COLO668 (cell line): Measurements from ENCODE around the gene CELF5.
"Not testable (repeated sequence)": the region's sequence is repeated elsewhere in the genome, so short reads cannot be mapped to it uniquely, and the experiment has no call there.

ENCODE experiments used
- DNase-seq: peaks from one replicate; lab custom pipeline; 2025; ENCODE audit not compliant: unreplicated experiment; lab: John Stamatoyannopoulos, UW

Gene CELF5

GRCh38 chr19:3288437-3288836 is 64.0 kb downstream of the CELF5 start:
- DNase-seq, result not testable (repeated sequence)

- DNase-seq, result no peak
Measured at GRCh38 chr19:3289971-3290569, 65.6 kb downstream of the CELF5 start.

- not testable (repeated sequence) for DNase-seq
Measured at GRCh38 chr19:3290858-3291257, 66.4 kb downstream of the CELF5 start.

DNA sequence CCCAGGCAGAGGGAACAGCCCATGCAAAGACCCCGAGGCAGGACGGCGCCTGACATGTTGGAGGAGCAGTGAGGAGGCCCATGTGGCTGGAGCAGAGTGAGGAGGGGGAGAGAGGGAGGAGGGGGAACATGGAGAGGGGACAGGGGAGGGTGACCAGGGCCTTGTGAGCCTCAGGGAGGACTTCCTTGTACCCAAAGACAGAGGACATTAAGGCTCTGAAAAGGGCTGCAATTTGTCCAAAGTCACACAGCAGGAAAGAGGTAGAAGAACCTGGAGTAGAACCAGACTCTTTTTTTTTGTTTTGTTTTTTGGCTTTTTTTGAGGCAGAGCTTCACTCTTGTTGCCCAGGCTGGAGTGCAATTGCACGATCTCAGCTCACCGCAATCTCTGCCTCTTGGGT is 67.2 kb downstream of the CELF5 start:
- no peak for DNase-seq

- DNase-seq, result no peak
Measured at GRCh38 chr19:3292958-3293529, 68.6 kb downstream of the CELF5 start.

- no peak for DNase-seq
Measured at GRCh38 chr19:3293560-3293959, 69.1 kb downstream of the CELF5 start.

DNA sequence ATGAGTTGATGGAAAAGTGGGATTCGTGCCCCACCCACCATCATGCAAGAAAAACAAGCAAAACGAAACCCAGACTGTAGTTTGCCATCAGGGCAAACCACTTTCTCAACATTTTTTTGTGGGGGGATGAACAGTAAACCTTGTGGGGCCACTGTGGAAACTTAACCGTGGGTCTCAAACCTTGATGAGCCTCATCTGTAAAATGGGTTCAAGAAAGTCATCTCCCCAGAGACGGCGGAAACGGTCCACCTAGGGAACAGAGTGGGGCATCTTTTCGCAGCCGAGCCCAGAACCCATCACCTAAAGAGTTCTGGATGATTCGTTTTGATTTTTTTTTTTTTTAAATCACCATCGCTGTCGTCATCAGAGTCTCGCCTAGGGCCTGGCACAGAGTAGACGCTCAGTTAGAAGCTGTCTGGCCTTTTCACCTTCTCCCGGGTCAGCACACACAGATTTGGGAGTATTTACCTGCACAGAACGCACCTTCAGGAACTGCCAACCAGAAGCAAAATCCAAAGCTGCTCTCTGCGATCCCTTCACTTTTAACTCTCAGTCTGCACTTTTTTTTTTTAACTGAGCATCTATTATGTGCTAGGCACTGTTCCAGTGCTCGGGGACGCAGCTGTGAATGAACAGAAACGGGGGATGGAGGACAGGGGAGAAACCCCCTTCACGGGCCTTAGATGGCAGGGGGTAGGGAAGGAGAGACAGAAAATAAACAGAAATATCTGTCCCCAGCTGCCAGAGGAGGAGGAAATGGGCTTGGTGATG is 69.8 kb downstream of the CELF5 start:
- no peak for DNase-seq

GRCh38 chr19:3295581-3295980 is 71.1 kb downstream of the CELF5 start:
- DNase-seq, result no peak

DNA sequence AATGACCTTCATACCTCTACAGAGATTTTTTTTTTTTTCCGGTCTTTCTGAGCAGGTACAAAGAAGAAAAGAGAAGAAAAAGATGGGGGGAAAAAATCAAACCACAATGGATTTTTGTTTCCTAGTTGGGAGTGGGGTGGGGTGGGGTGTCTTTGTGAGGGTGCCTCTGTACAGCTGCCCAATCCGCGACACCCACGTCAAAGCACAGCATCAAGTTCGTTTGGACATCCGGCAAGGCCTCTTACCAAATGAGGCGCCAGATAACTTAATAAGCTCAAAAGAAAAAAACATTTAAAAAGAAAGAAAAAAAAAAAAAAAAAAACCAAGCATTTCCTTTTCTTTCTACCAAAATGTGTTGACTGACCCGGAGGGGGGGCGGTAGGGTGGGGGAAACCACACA is 71.6 kb downstream of the CELF5 start:
- DNase-seq, result no peak

DNA sequence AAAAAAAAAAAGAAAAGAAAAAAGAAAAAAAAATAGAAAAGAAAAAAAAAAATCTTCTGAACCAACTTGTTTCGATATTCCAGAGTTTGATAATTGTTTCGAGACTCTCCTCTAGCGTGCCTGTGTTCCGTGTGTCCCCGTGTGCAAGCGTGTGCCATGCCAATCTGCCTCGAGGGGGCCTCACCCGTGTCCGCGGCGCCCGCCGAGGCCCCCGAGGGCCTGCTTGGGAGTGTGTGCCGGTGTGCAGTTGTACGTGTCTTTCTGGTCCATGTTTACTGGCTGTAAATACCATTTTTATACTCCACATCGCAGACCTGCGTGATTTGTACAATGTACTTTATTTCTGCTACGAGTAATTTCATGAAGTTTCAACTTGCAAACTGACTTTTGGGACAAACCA is 72.0 kb downstream of the CELF5 start:
- DNase-seq, result no peak

DNA sequence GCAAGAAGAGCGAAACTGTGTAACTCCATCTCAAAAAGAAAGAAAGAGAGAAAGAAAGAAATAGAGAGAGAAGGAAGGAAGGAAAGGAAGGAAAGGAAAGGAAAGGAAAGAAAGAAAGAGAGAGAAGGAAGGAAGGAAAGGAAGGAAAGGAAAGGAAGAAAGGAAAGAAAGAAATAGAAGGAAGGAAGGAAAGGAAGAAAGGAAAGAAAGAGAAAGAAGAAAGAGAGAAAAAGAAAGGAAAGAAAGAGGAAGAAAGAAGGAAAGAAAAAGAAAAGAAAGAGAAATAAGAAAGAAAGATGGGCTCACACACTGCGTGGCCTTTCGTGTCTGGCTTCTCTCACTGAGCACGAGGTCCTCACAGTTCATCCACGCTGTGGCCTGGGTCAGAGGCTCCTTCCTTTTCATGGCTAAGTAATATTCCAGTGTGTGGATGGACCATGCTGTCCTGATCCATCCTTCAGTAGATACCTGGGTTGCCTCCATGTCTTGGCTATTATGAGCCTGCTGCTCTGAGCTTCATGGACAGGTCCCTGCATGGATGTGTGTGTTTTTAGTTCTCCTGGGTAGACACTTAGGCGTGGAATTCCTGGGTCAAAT is 74.5 kb downstream of the CELF5 start:
- DNase-seq, result no peak

DNA sequence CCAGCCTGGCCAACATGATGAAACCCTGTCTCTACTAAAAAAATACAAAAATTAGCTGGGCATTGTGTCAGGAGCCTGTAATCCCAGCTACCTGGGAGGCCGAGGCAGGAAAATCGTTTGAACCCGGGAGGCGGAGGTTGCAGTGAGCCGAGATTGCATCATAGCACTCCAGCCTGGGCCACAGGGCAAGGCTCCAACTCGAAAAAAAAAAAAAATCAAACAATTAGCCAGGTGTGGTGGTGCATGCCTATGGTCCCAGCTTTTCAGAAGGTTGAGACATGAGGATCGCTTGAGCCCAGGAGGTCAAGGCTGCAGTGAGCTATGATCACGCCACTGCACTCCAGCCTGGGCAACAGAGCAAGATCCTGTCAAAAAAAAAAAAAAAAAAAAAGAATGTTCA is 76.1 kb downstream of the CELF5 start:
- not testable (repeated sequence) for DNase-seq

- DNase-seq, result no peak
Measured at GRCh38 chr19:3302755-3303154, 78.3 kb downstream of the CELF5 start.

- DNase-seq, result peak; percentile 50
Measured at GRCh38 chr19:3304871-3305423, 80.5 kb downstream of the CELF5 start.

- DNase-seq, result no peak
Measured at GRCh38 chr19:3309724-3310123, 85.3 kb downstream of the CELF5 start.

GRCh38 chr19:3310280-3310679 is 85.8 kb downstream of the CELF5 start:
- DNase-seq, result no peak

- no peak for DNase-seq
Measured at GRCh38 chr19:3310711-3311110, 86.2 kb downstream of the CELF5 start.

DNA sequence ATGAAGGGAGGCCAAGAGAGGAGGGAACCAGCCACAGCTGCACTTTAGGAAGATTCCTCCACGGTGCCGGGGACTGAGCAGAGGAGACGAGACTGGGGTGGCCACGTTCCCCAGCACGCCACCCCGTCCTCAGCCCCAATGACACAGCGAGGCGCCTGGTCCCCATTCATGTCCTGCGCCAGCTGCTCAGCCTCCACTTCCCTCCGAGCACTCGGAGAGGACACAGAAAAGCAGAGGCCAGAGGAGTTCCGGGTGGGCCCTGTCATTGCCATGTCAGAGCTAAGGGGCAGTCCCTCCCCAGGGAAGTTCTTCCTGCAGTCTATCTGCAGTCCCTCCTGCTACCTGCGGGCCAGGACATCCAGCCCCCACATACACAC is 88.7 kb downstream of the CELF5 start:
- no peak for DNase-seq

DNA sequence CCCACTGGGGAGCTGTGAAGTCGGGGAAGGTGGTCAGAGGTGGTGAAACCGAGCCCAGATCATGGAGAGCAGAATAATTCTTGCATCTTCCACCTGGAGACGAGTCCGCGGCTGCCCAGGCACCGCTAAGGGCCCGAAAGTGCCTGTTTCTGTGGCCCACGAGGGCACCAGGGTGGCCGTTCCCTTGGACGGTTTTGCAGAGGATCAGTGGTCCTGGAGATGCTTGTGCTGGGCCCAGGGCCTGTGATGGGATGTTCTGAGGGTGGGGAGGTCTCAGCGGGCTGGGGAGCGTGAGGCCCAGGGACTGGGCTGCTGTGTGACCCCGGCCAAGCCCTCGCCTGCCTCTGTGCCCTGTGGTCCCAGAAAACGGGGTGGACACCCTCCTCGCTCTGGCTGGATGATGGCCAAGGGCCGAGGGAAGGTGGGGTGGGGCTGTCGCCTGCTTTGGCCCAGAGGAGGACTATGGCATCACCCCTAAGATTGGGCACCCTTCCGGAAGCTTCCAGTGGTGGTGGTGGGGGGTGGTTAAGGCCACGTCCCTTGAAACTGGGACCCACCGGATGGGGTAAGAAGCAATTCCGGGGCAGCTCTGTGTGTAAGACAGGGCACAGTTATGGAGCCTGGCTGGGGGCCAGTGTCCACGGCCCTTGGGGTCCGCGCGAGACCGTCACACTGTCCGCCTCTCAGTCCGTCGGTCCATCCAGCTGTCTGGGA is 90.7 kb downstream of the CELF5 start:
- DNase-seq, result no peak

DNA sequence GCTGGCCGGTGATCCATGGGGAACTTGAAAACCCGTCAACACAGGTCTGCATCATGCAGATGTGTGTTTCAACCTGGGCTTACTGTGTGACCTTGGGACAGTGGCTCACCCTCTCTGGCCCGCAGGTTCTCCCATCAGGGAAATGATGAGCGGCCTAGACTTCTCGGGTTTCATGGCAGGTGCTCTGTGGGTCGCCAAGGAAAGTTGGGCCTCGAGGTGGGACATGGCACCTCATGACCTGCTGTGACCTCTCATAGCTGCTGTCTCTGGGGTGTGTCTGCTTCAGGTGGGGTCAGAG is 91.2 kb downstream of the CELF5 start:
- no peak for DNase-seq

DNA sequence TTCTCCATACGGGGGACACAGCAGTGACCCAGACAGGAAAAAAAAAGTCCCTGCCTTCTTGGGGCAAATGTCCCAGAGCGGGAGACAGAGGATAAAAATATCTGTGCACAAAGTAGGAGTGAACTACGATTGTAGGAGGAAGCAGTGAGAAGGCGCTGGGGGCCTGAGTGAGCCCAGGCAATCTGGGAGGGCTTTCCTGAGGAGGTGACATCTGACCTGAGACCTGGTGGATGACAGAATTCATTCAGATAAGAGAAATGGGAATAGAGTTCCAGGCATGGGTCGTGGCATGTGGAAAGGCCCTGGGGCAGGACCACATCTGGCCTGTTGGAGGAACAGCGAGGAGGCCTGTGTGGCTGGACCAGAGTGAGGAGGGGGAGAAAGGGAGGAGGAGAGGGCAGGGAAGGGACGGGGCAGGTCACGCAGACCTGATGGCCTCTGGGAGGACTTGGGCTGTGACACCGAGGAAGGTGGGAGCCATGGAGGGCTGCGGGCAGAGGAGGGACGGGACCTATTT is 91.7 kb downstream of the CELF5 start:
- no peak for DNase-seq
